ENCODE data around the gene DIP2C. TPM values are rescaled to one million over a fixed set of nuclear protein-coding genes. Genes with fewer than 3 reads are reported as not detected.

Gene DIP2C
- total and polyA plus RNA-seq, 2 donors (not counting 1 experiment from before 2014, with no cell fraction given): 1.3 to 1.9 TPM

DNA sequence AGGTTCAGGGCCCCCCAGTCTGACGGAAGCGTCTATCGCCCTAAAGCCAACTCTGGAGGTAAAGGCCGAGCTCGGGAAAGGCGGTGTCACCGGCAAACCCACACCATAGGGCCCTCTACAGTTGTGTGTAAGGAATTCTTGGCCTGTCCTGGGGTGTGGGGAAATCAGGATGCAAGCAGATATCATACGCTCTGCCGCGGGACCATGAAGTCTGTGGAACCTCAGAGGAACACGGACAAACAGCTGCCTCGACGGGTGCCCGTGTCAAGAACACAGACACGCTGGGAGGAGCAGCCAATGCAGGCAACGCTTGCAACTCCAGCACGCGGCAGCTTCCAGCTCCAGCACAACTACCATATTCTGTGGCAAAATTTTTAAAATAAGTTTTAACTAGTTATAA is 157.9 kb downstream of the DIP2C start:
- no peak overlapping the region for H3K4me2 ChIP-seq (replicated peaks; ENCODE audit: low read depth, low read length, poor library complexity, severe bottlenecking)
- no peak overlapping the region for H3K4me3 Mint-ChIP-seq
- 98% methylated on average over 6 of the region's 18 CpGs for WGBS (ENCODE audit: insufficient coverage)

DNA sequence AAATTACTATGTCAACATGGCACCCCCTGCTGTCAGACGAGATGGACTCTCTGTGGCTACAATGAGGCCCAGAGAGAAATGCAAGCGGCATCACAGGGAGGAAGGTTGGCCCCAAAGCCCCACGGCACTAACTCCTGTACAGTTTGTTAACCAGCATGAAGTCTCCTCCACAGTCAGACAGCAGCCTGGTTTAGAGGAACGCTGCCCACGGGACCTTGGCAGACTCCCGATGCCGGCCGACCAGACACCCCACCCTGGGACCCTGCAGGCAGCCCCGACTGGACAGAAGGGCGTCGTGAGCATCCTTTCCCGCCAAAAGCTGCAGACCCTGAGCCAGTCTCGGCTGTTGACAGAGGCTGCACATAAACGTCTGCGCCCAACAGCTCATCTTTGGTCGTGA is 158.8 kb downstream of the DIP2C start:
- TF ChIP-seq EZH2 (IDR thresholded peaks at IDR 0.05; ENCODE audit: borderline replicate concordance, insufficient read depth, low read depth, low read length, poor library complexity, severe bottlenecking): no peak
- TF ChIP-seq, protein P1, sequence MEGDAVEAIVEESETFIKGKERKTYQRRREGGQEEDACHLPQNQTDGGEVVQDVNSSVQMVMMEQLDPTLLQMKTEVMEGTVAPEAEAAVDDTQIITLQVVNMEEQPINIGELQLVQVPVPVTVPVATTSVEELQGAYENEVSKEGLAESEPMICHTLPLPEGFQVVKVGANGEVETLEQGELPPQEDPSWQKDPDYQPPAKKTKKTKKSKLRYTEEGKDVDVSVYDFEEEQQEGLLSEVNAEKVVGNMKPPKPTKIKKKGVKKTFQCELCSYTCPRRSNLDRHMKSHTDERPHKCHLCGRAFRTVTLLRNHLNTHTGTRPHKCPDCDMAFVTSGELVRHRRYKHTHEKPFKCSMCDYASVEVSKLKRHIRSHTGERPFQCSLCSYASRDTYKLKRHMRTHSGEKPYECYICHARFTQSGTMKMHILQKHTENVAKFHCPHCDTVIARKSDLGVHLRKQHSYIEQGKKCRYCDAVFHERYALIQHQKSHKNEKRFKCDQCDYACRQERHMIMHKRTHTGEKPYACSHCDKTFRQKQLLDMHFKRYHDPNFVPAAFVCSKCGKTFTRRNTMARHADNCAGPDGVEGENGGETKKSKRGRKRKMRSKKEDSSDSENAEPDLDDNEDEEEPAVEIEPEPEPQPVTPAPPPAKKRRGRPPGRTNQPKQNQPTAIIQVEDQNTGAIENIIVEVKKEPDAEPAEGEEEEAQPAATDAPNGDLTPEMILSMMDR (IDR thresholded peaks at IDR 0.05): no peak
- no peaks in the 10 kb centered on the region for H3K27me3 ChIP-seq (replicated peaks in 1 of 4; ENCODE audit: control extremely low read depth in 1 of 4, control insufficient read depth in 3 of 4, insufficient read depth in 4 of 4, low read length in 3 of 4)
- Mint-ChIP-seq H3K4me3 (no peak overlapping the region), H3K27me3 (peaks cover 22% of the 10 kb centered on the region), H3K27ac (no peak overlapping the region), H3K4me1 (no peaks in the 10 kb centered on the region), H3K9me3 (ENCODE audit: insufficient read depth) (no peaks in the 10 kb centered on the region)
- H3K79me2 ChIP-seq (ENCODE audit: control insufficient read depth, insufficient read depth, low read length): no peaks in the 10 kb centered on the region
- H3K9me3 ChIP-seq (ENCODE audit: control extremely low read depth in 1 of 3, control insufficient read depth in 2 of 3, insufficient read depth in 1 of 3, low read length in 2 of 3): peaks cover 0 to 4% (median 0%) of the 10 kb centered on the region in 3 donors
- no peak overlapping the region for H3K27ac ChIP-seq (ENCODE audit: low read length in 2 of 2)
- H3K4me3 ChIP-seq (ENCODE audit: control extremely low read depth in 1 of 5, extremely low read depth in 1 of 5, insufficient read depth in 1 of 5, low read depth in 2 of 5, low read length in 4 of 5): no peak overlapping the region
- no peaks in the 10 kb centered on the region for H3K4me1 ChIP-seq (ENCODE audit: control insufficient read depth in 2 of 2, insufficient read depth in 2 of 2, low read length in 2 of 2)
- H3K36me3 ChIP-seq (replicated peaks in 1 of 2; ENCODE audit: control extremely low read depth in 1 of 2, control insufficient read depth in 1 of 2, extremely low read depth in 1 of 2, insufficient read depth in 2 of 2, low read length in 1 of 2): no peaks in the 10 kb centered on the region
- H3K9ac ChIP-seq (ENCODE audit: low read length): no peak overlapping the region
- 88% methylated on average over 16 of the region's 16 CpGs for WGBS (ENCODE audit: insufficient coverage)
- no peak overlapping the region for H3K4me2 ChIP-seq (replicated peaks; ENCODE audit: low read depth, low read length, poor library complexity, severe bottlenecking)
- H4K20me1 ChIP-seq (ENCODE audit: control insufficient read depth, insufficient read depth, low read length, poor library complexity, severe bottlenecking): no peaks in the 10 kb centered on the region
- ATAC-seq (ENCODE audit: low read depth) (no peak), DNase-seq (no peak)
- POLR2A ChIA-PET: no interaction called here
- intact Hi-C loops (cut with micrococcal nuclease): no loop called here
- CTCF ChIA-PET: no interaction called here
- H2AFZ ChIP-seq (ENCODE audit: insufficient read depth, low read depth, low read length, poor library complexity, severe bottlenecking): no peak overlapping the region

More for the DNA sequence above, 157.9 kb downstream of the DIP2C start:
- H3K9me3 ChIP-seq (ENCODE audit: control extremely low read depth in 1 of 3, control insufficient read depth in 2 of 3, insufficient read depth in 1 of 3, low read length in 2 of 3): peaks cover 0 to 4% (median 0%) of the 10 kb centered on the region in 3 donors
- H3K79me2 ChIP-seq (ENCODE audit: control insufficient read depth, insufficient read depth, low read length): no peaks in the 10 kb centered on the region
- DNase-seq (no peak), ATAC-seq (ENCODE audit: low read depth) (no peak)
- H3K9me3 Mint-ChIP-seq (ENCODE audit: insufficient read depth): no peaks in the 10 kb centered on the region
- POLR2A ChIA-PET: no interaction called here
- CTCF ChIA-PET: no interaction called here
- H4K20me1 ChIP-seq (ENCODE audit: control insufficient read depth, insufficient read depth, low read length, poor library complexity, severe bottlenecking): no peaks in the 10 kb centered on the region
- intact Hi-C loops (cut with micrococcal nuclease): no loop called here
- no peak for TF ChIP-seq EZH2 (IDR thresholded peaks at IDR 0.05; ENCODE audit: borderline replicate concordance, insufficient read depth, low read depth, low read length, poor library complexity, severe bottlenecking)
- TF ChIP-seq, protein P1 (IDR thresholded peaks at IDR 0.05): no peak
- no peak overlapping the region for H2AFZ ChIP-seq (ENCODE audit: insufficient read depth, low read depth, low read length, poor library complexity, severe bottlenecking)
- no peaks in the 10 kb centered on the region for H3K36me3 ChIP-seq (replicated peaks in 1 of 2; ENCODE audit: control extremely low read depth in 1 of 2, control insufficient read depth in 1 of 2, extremely low read depth in 1 of 2, insufficient read depth in 2 of 2, low read length in 1 of 2)
- H3K27me3 ChIP-seq (replicated peaks in 1 of 4; ENCODE audit: control extremely low read depth in 1 of 4, control insufficient read depth in 3 of 4, insufficient read depth in 4 of 4, low read length in 3 of 4): peaks cover 0 to 2% (median 0%) of the 10 kb centered on the region in 4 experiments
- H3K27ac Mint-ChIP-seq: no peak overlapping the region
- H3K27me3 Mint-ChIP-seq: peaks cover 27% of the 10 kb centered on the region
- no peak overlapping the region for H3K27ac ChIP-seq (ENCODE audit: low read length in 2 of 2)
- no peak overlapping the region for H3K9ac ChIP-seq (ENCODE audit: low read length)
- no peaks in the 10 kb centered on the region for H3K4me1 Mint-ChIP-seq
- no peak overlapping the region for H3K4me3 ChIP-seq (ENCODE audit: control extremely low read depth in 1 of 5, extremely low read depth in 1 of 5, insufficient read depth in 1 of 5, low read depth in 2 of 5, low read length in 4 of 5)
- no peaks in the 10 kb centered on the region for H3K4me1 ChIP-seq (ENCODE audit: control insufficient read depth in 2 of 2, insufficient read depth in 2 of 2, low read length in 2 of 2)
